ENCODE data around the gene SPATA3. TPM values are rescaled to one million over a fixed set of nuclear protein-coding genes. Genes with fewer than 3 reads are reported as not detected.

Gene SPATA3
- total and polyA plus RNA-seq, 2 donors (not counting 1 experiment from before 2014, with no cell fraction given), result not detected

DNA sequence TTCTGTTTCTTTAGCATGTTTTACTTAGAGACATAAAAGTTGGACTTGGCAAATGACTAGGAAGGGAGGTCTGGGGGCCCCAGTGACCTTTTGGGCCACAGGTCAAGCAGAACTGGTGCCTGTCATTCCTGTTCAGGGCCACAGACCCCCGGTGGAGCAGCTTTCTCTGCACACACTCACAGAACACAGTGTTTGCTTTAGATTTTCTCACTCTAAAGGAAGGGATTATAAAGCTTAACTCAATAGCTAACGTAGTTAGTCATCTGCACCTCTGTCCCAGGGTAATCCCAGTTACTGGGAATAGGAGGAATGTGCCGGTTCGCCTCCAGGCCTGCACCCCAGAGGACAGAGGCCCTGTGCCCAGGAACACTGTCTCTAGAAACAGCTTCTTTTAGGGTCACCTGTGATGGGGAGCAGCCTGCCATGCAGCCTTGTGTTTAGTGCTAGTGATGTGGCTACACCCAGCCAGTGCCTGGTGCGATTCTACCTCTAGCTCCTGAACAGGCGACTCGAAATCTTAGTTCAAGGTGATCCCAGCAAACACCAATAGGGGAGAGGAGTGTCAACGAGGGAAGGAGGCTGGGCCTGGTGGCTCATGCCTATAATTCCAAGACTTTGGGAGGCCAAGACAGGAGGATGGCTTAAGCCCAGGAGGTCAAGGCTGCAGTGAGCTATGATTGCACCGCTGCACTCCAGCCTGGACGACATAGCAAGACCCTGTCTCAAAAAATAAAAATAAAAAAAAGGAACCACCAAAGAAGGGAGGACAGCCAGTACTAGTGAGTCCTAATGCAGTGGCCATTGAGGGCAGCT lies 11.6 kb downstream of the SPATA3 start:
- no peaks in the 10 kb centered on the region for H3K79me2 ChIP-seq (ENCODE audit: control insufficient read depth, insufficient read depth, low read length)
- peaks cover 6% of the 10 kb centered on the region for H3K27me3 ChIP-seq (ENCODE audit: control insufficient read depth, insufficient read depth, low read length)
- H3K27ac ChIP-seq (ENCODE audit: insufficient read depth, low read length), result no peak overlapping the region
- H3K9ac ChIP-seq (ENCODE audit: insufficient read depth, low read length), result no peak overlapping the region
- no peaks in the 10 kb centered on the region for H4K20me1 ChIP-seq (ENCODE audit: control insufficient read depth, extremely low read depth, insufficient read depth, low read length)
- H2AFZ ChIP-seq (ENCODE audit: low read length), result no peak overlapping the region
- no peaks in the 10 kb centered on the region for H3K4me1 ChIP-seq (ENCODE audit: control insufficient read depth, extremely low read depth, insufficient read depth, low read length)
- no peak overlapping the region for H3K4me3 ChIP-seq (replicated peaks in 1 of 4; ENCODE audit: control extremely low read depth in 1 of 4, insufficient read depth in 1 of 4, low read depth in 3 of 4, low read length in 4 of 4)
- no peaks in the 10 kb centered on the region for H3K9me3 ChIP-seq (ENCODE audit: control insufficient read depth, insufficient read depth, low read depth, low read length)
- no peak overlapping the region for H3K4me2 ChIP-seq (ENCODE audit: extremely low read depth, insufficient read depth, low read length)
- TF ChIP-seq, protein P1, sequence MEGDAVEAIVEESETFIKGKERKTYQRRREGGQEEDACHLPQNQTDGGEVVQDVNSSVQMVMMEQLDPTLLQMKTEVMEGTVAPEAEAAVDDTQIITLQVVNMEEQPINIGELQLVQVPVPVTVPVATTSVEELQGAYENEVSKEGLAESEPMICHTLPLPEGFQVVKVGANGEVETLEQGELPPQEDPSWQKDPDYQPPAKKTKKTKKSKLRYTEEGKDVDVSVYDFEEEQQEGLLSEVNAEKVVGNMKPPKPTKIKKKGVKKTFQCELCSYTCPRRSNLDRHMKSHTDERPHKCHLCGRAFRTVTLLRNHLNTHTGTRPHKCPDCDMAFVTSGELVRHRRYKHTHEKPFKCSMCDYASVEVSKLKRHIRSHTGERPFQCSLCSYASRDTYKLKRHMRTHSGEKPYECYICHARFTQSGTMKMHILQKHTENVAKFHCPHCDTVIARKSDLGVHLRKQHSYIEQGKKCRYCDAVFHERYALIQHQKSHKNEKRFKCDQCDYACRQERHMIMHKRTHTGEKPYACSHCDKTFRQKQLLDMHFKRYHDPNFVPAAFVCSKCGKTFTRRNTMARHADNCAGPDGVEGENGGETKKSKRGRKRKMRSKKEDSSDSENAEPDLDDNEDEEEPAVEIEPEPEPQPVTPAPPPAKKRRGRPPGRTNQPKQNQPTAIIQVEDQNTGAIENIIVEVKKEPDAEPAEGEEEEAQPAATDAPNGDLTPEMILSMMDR (conservative IDR thresholded peaks at IDR 0.05 in 1 of 2, IDR thresholded peaks at IDR 0.05 in 1 of 2; ENCODE audit: low read depth in 1 of 2, low read length in 2 of 2), result no peak
- TF ChIP-seq EZH2 (IDR thresholded peaks at IDR 0.05; ENCODE audit: low read length, missing control alignments), result no peak
- H3K36me3 ChIP-seq (ENCODE audit: control insufficient read depth, insufficient read depth, low read length), result no peaks in the 10 kb centered on the region
- no peak for DNase-seq (ENCODE audit: low read depth in 2 of 2)

DNA sequence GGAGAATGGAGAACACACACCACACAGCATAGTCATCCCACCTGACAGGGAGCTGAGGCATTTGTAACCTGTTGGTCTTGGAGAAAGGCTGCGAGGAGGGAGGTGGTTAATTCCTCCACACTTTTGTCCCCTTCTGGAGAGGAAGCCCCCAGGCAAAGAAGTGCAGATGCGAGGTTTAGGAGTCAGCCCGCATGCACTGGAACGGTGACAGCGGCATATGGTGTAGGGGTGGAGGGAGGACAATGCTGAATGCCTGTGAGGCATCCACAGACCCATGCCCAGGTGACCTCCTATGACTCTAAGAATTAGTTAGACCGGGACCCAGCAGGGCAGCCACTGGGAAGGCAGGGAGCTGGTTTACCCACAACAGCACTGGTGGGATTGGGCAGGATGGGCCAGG lies 12.2 kb downstream of the SPATA3 start:
- Histone ChIP-seq H3K27ac (ENCODE audit: insufficient read depth, low read length) (no peak overlapping the region), H2AFZ (ENCODE audit: low read length) (no peak overlapping the region), H3K4me1 (ENCODE audit: control insufficient read depth, extremely low read depth, insufficient read depth, low read length) (no peaks in the 10 kb centered on the region), H3K27me3 (ENCODE audit: control insufficient read depth, insufficient read depth, low read length) (peaks cover 6% of the 10 kb centered on the region), H3K9ac (ENCODE audit: insufficient read depth, low read length) (no peak overlapping the region), H3K4me2 (ENCODE audit: extremely low read depth, insufficient read depth, low read length) (no peak overlapping the region), H3K9me3 (ENCODE audit: control insufficient read depth, insufficient read depth, low read depth, low read length) (no peaks in the 10 kb centered on the region), H3K36me3 (ENCODE audit: control insufficient read depth, insufficient read depth, low read length) (no peaks in the 10 kb centered on the region), H3K4me3 (replicated peaks in 1 of 4; ENCODE audit: control extremely low read depth in 1 of 4, insufficient read depth in 1 of 4, low read depth in 3 of 4, low read length in 4 of 4) (no peak overlapping the region), H3K79me2 (ENCODE audit: control insufficient read depth, insufficient read depth, low read length) (no peaks in the 10 kb centered on the region), H4K20me1 (ENCODE audit: control insufficient read depth, extremely low read depth, insufficient read depth, low read length) (no peaks in the 10 kb centered on the region)
- TF ChIP-seq EZH2 (IDR thresholded peaks at IDR 0.05; ENCODE audit: low read length, missing control alignments), result no peak
- TF ChIP-seq, protein P1 (conservative IDR thresholded peaks at IDR 0.05 in 1 of 2, IDR thresholded peaks at IDR 0.05 in 1 of 2; ENCODE audit: low read depth in 1 of 2, low read length in 2 of 2), result no peak
- no peak for DNase-seq (ENCODE audit: low read depth in 2 of 2)

DNA sequence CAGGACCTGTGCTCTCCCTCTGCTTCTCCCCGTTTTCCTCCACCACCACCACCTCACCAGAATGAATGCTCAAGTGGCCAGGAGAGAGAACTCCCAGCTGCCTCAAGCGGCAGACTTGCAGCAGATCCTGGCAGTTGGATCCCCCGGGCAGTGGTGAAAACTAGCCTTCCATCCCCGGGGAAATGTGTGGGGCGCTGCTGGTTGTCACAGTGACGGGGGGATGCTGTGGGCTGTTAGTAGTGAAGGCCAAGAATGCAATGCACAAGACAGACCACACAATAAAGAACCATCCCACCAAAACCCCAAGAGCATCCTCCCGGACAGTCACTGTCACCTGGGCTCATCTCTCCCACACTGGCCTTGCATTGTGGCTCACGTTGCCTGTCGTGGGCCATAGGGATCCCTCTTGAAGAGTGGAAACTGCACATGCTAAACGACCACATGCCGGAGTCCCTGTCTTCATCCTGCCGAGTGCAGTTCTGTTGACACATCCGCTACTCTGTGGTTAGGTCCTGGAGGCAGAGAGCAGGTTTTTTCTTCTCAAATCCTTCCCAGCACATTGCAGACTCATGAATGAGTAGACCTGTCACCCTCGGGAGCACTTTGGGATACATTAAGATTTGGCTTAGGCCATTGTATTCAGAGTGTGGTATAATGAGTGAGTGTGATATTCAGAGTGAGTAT lies 13.5 kb downstream of the SPATA3 start:
- TF ChIP-seq EZH2 (IDR thresholded peaks at IDR 0.05; ENCODE audit: low read length, missing control alignments), result no peak
- TF ChIP-seq, protein P1 (conservative IDR thresholded peaks at IDR 0.05 in 1 of 2, IDR thresholded peaks at IDR 0.05 in 1 of 2; ENCODE audit: low read depth in 1 of 2, low read length in 2 of 2), result no peak
- Histone ChIP-seq H3K79me2 (ENCODE audit: control insufficient read depth, insufficient read depth, low read length) (no peaks in the 10 kb centered on the region), H3K4me2 (ENCODE audit: extremely low read depth, insufficient read depth, low read length) (no peak overlapping the region), H3K27me3 (ENCODE audit: control insufficient read depth, insufficient read depth, low read length) (peaks cover 5% of the 10 kb centered on the region), H3K4me3 (replicated peaks in 1 of 4; ENCODE audit: control extremely low read depth in 1 of 4, insufficient read depth in 1 of 4, low read depth in 3 of 4, low read length in 4 of 4) (no peak overlapping the region), H3K27ac (ENCODE audit: insufficient read depth, low read length) (no peak overlapping the region), H3K36me3 (ENCODE audit: control insufficient read depth, insufficient read depth, low read length) (no peaks in the 10 kb centered on the region), H4K20me1 (ENCODE audit: control insufficient read depth, extremely low read depth, insufficient read depth, low read length) (no peaks in the 10 kb centered on the region), H3K9ac (ENCODE audit: insufficient read depth, low read length) (no peak overlapping the region), H3K4me1 (ENCODE audit: control insufficient read depth, extremely low read depth, insufficient read depth, low read length) (no peaks in the 10 kb centered on the region), H2AFZ (ENCODE audit: low read length) (no peak overlapping the region), H3K9me3 (ENCODE audit: control insufficient read depth, insufficient read depth, low read depth, low read length) (no peaks in the 10 kb centered on the region)
- peak in 1 of 2 donors; percentile 6 for DNase-seq (ENCODE audit: low read depth in 2 of 2)
